Measurements from ENCODE around the gene NHSL2.

Gene NHSL2

GRCh38 chrX:72081605-72082320 is 171.1 kb downstream of the NHSL2 start:
- DNase-seq = no peak

DNA sequence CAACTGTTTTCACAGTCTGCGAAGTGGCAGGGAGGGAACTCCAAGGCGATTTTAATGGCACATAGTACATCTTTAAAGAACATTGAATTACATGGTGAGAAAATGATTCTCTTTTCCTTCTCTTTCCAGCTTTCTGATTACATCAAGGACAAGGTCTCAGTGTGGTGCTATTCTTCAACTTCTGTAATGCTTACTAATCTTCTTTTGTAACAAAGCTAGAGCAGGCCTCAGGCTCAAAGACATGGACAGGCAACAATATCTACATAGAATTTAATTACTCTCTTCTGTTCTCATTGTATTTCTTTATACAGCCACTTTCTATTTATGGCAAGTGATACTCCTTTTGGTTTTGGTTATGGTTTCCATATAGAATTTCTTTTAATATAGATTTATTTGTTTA is 172.6 kb downstream of the NHSL2 start:
- no peak for DNase-seq

GRCh38 chrX:72084114-72084513 is 173.5 kb downstream of the NHSL2 start:
- DNase-seq = no peak

- DNase-seq = no peak
These were observed 176.3 kb downstream of the NHSL2 start for GRCh38 chrX:72086995-72087394.

DNA sequence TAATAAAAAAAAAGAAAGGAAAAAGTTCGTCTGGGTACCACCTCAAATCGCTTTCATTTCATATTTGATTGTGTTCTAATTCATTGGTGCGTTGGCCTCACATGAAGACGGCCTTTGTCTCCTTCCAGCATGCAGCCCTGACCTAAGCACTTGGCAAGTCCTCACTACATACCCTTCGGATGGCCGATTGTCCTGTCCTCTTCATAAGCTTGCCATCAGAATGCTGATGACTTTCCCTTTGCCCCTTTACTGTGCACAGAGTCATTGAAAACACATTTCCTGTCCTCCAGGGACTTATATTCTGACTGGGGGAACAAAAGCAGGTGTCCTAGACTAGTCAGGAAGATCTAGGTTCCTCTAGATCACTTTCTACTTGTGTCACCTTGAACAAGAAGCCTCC is 178.1 kb downstream of the NHSL2 start:
- DNase-seq = no peak

DNA sequence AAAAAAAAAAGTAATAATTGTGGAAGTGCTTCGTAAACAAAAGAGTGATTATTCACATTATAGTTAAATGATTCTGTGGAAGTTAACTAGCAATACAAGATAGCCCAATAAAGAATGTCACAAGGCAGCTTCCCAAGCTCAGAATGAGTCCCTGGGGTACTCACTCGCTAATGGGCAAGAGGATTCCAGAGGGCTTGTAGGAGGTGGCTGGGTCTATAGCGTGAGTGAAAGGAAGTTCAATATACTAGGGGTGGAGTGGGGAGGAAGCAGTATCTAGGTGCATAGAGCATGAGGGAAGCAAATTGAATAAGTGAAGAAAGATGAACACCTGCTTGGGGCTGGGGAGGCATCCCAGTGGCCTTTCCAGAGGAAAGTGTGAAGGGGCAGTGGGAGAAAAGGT is 178.6 kb downstream of the NHSL2 start:
- no peak for DNase-seq

GRCh38 chrX:72094894-72095293 is 184.2 kb downstream of the NHSL2 start:
- peak; percentile 68 for DNase-seq

DNA sequence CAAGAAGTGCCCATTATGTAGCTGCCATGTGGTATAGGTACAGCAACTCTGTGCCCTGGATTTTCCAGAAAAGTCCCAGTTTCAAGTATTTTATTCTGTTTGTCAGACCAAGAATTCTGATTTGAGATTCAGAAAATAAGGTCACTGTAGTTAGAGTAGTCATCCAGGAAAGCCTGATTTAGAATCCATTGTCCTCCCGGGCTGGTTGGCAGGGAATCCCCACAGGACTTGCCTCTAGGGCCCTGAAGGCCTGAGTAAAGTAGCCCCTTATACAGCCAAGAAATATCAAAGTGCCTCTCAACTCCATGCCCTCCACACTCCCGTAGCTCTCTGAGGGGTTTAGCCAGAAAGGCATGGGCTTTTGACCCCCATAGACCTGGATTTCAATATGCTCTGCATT is 184.7 kb downstream of the NHSL2 start:
- no peak for DNase-seq

DNA sequence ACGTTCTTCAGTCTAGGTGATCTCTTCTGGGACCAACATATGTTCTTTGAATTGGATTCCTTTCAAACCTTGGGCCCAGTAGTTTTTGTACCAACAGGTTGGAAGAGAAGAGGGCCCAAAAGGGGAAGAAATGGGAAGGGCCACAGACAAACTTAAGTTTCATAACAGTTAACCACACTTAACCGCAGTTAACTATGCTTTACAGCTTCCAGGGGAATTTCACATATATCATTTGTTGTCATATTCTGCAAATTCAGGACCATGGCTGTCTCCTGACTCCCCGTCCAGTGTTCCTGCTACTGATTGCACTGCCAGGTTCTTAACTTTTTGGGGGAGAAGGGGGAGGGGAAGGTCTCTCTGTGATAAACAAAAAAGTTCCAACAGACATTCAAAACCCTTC is 186.5 kb downstream of the NHSL2 start:
- no peak for DNase-seq

DNA sequence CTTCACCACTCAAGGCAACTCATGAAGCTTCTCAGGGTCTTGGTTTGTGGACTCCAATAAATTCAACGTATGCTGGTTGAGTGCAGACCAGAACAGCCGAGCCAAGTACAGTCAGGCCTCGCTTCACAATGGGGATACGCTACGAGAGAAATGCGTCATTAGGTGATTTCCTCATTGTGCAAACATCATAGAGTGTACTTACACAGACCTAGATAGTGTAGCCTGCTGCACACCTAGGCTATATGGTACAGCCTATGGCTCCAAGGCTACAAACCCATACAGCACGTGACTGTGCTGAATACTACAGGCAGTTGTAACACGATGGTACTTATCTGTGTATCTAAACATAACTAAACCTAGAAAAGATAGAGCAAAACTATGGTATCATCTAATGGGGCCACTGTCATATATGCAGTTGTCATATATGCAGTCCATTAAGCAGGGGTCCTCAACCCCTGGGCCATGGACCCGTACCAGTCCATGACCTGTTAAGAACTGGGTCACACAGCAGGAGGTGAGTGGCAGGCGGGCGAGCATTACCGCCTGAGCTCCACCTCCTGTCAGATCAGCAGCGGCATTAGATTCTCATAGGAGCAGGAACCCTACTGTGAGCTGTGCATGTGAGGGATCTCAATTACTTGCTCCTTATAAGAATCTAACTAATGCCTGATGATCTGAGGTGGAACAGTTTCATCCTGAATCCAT is 189.6 kb downstream of the NHSL2 start:
- peak; percentile 19 for DNase-seq

GRCh38 chrX:72100824-72101351 is 190.2 kb downstream of the NHSL2 start:
- peak; percentile 71 for DNase-seq

GRCh38 chrX:72101597-72102037 is 191.0 kb downstream of the NHSL2 start:
- DNase-seq = no peak

- no peak for DNase-seq
These were observed 191.5 kb downstream of the NHSL2 start for GRCh38 chrX:72102126-72102525.

- DNase-seq = no peak
These were observed 192.1 kb downstream of the NHSL2 start for GRCh38 chrX:72102760-72103159.

DNA sequence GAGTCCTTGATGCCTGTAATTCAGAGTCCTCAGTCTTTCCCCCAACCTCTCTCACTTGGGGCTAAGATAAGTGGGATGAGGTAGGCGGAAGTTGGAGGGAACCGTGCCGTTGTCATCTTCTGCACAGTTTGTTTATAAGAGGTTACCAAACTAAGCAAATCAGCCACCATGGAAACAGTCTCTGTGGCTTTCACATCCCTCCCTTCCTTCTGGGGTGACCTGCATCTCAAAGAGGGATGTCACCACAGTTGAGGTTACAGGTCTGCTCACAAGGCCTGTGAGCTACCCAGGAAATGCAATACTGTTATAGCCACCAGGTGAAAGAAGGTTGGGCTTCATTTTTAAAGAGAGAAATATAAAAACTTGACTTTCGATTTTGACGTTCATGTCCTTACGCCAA is 194.8 kb downstream of the NHSL2 start:
- peak; percentile 49 for DNase-seq

- peak; percentile 50 for DNase-seq
These were observed 196.7 kb downstream of the NHSL2 start for GRCh38 chrX:72107320-72107719.

GRCh38 chrX:72107841-72108595 is 197.4 kb downstream of the NHSL2 start:
- no peak for DNase-seq

DNA sequence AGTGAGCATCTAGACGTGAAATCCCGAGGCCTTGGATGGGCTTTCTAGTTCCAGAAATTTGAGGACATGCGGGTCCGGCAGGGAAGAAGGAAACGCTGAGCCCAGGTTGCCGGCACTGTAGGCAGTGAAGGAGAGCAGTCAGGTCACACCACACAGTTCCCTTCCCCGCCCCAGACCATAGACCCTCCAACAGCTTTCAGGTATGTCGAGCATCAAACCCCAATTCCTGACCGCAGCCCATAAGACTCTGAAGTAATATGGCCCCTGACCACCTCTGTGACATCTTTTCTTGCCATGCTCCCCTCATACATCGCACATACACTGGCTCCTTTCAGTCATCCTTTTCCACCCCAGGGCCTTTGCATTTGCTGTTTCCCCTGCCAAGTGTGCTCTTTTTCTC is 198.0 kb downstream of the NHSL2 start:
- DNase-seq = no peak

- DNase-seq = no peak
These were observed 199.6 kb downstream of the NHSL2 start for GRCh38 chrX:72110051-72110875.

DNA sequence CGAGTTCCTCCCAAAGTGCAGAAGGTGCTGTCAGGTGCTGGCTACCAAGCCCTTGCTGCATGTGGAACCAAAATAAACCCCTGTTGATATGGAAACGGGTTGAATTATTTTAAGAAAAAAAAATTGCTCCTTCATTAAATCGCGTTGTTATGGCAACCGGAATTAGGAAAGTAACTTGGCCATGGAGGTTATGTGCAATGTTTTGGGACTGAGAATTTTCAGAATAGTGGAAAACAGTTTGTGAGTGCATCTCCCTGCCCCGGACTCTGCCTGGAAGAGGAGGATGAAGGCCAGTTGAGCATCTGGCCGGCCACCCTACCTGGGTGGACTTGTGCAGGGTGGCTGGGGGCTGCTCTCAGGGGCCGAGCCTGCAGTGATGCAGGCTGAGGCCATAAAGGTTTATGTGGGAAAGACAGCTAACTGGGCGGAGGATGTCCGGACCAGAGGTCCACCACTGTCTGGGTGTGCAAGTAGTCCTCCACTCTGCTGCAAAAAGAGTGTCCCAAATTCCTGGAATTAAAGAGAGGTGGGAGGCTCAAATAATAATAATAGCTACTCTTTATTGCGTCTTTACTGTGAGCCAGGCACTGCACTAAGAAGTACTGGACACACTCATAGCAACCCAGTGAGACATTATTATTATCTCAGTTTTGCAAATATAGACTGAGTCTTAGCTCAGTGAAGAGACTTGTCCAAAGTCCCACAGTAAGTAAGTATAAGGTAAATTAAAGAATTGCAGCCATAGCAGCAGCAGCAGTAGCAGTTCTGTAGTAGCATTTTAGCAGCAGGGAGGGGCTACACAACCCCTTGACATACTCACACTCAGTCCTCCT is 200.4 kb downstream of the NHSL2 start:
- no peak for DNase-seq

- no peak for DNase-seq
These were observed 202.8 kb downstream of the NHSL2 start for GRCh38 chrX:72113461-72113860.

DNA sequence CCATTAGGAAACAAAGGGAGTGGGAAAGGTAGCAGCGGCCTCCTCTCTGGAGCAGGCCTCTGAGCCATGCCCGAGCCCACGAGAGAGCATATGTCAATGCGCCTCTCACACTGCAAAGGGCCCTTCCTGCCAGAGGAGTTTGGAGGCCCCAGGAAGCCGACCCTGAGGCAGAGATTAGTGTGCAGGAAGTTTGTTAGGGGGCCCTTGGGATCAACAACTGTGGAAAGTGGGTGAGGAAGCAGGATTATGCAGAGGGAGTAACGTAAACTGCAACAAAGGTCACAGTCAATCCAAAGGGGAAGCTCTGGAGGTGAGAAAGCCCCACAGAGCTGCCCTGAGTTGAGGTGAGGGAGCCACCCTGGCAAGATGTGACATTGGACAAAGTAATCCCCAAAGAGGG is 203.7 kb downstream of the NHSL2 start:
- no peak for DNase-seq
